ENCODE measurements around the gene PGBD2. TPM values are rescaled to one million over a fixed set of nuclear protein-coding genes. Genes with fewer than 3 reads are reported as not detected.
"Not testable (repeated sequence)": the region's sequence is repeated elsewhere in the genome, so short reads cannot be mapped to it uniquely, and the experiment has no call there.

Gene PGBD2
- total RNA-seq, 1 experiment from 2014 or later, result 6.5 TPM

GRCh38 chr1:248923352-248924338 is 17.6 kb downstream of the PGBD2 start:
- Mint-ChIP-seq H3K36me3 (peaks cover 9% of the 10 kb centered on the region), H3K4me1 (peaks cover 2% of the 10 kb centered on the region; the same call in 1 of the 2 replicates), H3K27me3 (ENCODE audit: low read depth) (no peaks in the 10 kb centered on the region), H3K27ac (peak overlapping the region; percentile 29; the same call in 1 of the 2 replicates), H3K9me3 (no peaks in the 10 kb centered on the region), H3K4me3 (no peak overlapping the region)
- ATAC-seq (no peak), DNase-seq (ENCODE audit: low spot score) (no peak)
- ChIA-PET CTCF (interaction anchor here (1.0 kb wide), 1 partner anchor 98 kb away, joined by 5 read pairs; the partner anchor contains the start of gene SH3BP5L), POLR2A (no interaction called here)
- peak; percentile 56; the same call in 1 of the 2 replicates for TF ChIP-seq PRDM15 (CRISPR knock-in tag; IDR thresholded peaks at IDR 0.05)
- TF ChIP-seq MYBL2 (CRISPR knock-in tag; IDR thresholded peaks at IDR 0.05), result no peak

GRCh38 chr1:248924696-248925532 is 18.9 kb downstream of the PGBD2 start:
- ChIA-PET POLR2A (interaction anchor here (0.7 kb wide), 1 partner anchor 253 kb away, joined by 3 read pairs; no protein-coding TSS in a partner anchor), CTCF (interaction anchor here (1.0 kb wide), 1 partner anchor 99 kb away, joined by 5 read pairs; the partner anchor contains the start of gene SH3BP5L)
- no peak for TF ChIP-seq FOXP1 (CRISPR knock-in tag; IDR thresholded peaks at IDR 0.05; ENCODE audit: borderline replicate concordance)
- peak; percentile 47 for TF ChIP-seq CTCF (IDR thresholded peaks at IDR 0.05)
- ATAC-seq (peak; percentile 81), DNase-seq (ENCODE audit: low spot score) (peak; percentile 36)
- no peaks in the 10 kb centered on the region for H3K27me3 Mint-ChIP-seq (ENCODE audit: low read depth)
- H3K27ac Mint-ChIP-seq, result no peak overlapping the region
- H3K36me3 Mint-ChIP-seq, result no peaks in the 10 kb centered on the region; the same call in 1 of the 2 replicates
- peaks cover 5% of the 10 kb centered on the region for H3K4me1 Mint-ChIP-seq
- no peaks in the 10 kb centered on the region for H3K9me3 Mint-ChIP-seq
- no peak overlapping the region for H3K4me3 Mint-ChIP-seq

GRCh38 chr1:248925859-248926258 is 19.8 kb downstream of the PGBD2 start:
- H3K9me3 Mint-ChIP-seq; H3K27me3 Mint-ChIP-seq (ENCODE audit: low read depth); H3K4me3 Mint-ChIP-seq; H3K36me3 Mint-ChIP-seq; DNase-seq (ENCODE audit: low spot score); H3K27ac Mint-ChIP-seq; ATAC-seq: not testable (repeated sequence)
- peaks cover 11% of the 10 kb centered on the region for H3K4me1 Mint-ChIP-seq
- CTCF ChIA-PET, result interaction anchor here (1.2 to 1.3 kb wide), 2 partner anchors 19 to 84 kb away, joined by 4 to 5 read pairs; no protein-coding TSS in a partner anchor
- POLR2A ChIA-PET, result interaction anchor here (0.7 kb wide), 1 partner anchor 254 kb away, joined by 3 read pairs; no protein-coding TSS in a partner anchor

- H3K4me1 Mint-ChIP-seq, result peaks cover 11% of the 10 kb centered on the region
- H3K27me3 Mint-ChIP-seq (ENCODE audit: low read depth), result no peaks in the 10 kb centered on the region
- H3K9me3 Mint-ChIP-seq, result no peaks in the 10 kb centered on the region
- CTCF ChIA-PET, result interaction anchor here (1.2 to 1.3 kb wide), 2 partner anchors 20 to 85 kb away, joined by 4 to 5 read pairs; no protein-coding TSS in a partner anchor
- DNase-seq (ENCODE audit: low spot score) (no peak), ATAC-seq (no peak)
- no peaks in the 10 kb centered on the region for H3K36me3 Mint-ChIP-seq
- no peak for TF ChIP-seq ZSCAN18 (CRISPR knock-in tag; IDR thresholded peaks at IDR 0.05)
- no peak for TF ChIP-seq ZNF232 (CRISPR knock-in tag; IDR thresholded peaks at IDR 0.05)
- TF ChIP-seq ZNF671 (CRISPR knock-in tag; IDR thresholded peaks at IDR 0.05), result no peak
- no peak overlapping the region for H3K4me3 Mint-ChIP-seq
- H3K27ac Mint-ChIP-seq, result no peak overlapping the region
- POLR2A ChIA-PET, result no interaction called here
These were observed 20.6 kb downstream of the PGBD2 start for GRCh38 chr1:248926401-248927182.

GRCh38 chr1:248927283-248927682 is 21.2 kb downstream of the PGBD2 start:
- H3K9me3 Mint-ChIP-seq; DNase-seq (ENCODE audit: low spot score); H3K4me3 Mint-ChIP-seq; POLR2A ChIA-PET; CTCF ChIA-PET; H3K27me3 Mint-ChIP-seq (ENCODE audit: low read depth); ATAC-seq; H3K36me3 Mint-ChIP-seq; H3K27ac Mint-ChIP-seq: not testable (repeated sequence)
- H3K4me1 Mint-ChIP-seq, result peaks cover 13% of the 10 kb centered on the region

GRCh38 chr1:248928122-248928521 is 22.1 kb downstream of the PGBD2 start:
- H3K9me3 Mint-ChIP-seq; DNase-seq (ENCODE audit: low spot score); CTCF ChIA-PET; POLR2A ChIA-PET; H3K27me3 Mint-ChIP-seq (ENCODE audit: low read depth); ATAC-seq; H3K27ac Mint-ChIP-seq; H3K36me3 Mint-ChIP-seq; H3K4me3 Mint-ChIP-seq: not testable (repeated sequence)
- H3K4me1 Mint-ChIP-seq, result peaks cover 13% of the 10 kb centered on the region
